Tongue (tissue), 2 donors: Measurements from ENCODE around the gene SLC17A8. TPM values are rescaled to one million over a fixed set of nuclear protein-coding genes. Genes with fewer than 3 reads are reported as not detected.
A peak's percentile ranks its signal among the peaks of the same experiment; 100 is the strongest.
"Not testable (repeated sequence)": the region's sequence is repeated elsewhere in the genome, so short reads cannot be mapped to it uniquely, and the experiment has no call there.

ENCODE experiments used
- DNase-seq: peaks from one replicate; pipeline ENCODE4 v3.0.0-alpha.2; 2015
- total RNA-seq: library from RNA; depleted of rRNA; stranded (reverse); fragments of >200 nt; gene quantifications from one replicate; pipeline ENCODE4 v1.2.3, GENCODE V29; 2014

The SLC17A8 gene
- total RNA-seq = 3.2 TPM

GRCh38 chr12:100356644-100357223, at the start of gene SLC17A8:
SLC17A8 (plus strand) TSS chr12:100357074; CDS start chr12:100357392, 318 bp downstream.
- peak; percentile 82 for DNase-seq

- not testable (repeated sequence) for DNase-seq
Observed at GRCh38 chr12:100308138-100308537, 48.7 kb upstream of the SLC17A8 start.

DNA sequence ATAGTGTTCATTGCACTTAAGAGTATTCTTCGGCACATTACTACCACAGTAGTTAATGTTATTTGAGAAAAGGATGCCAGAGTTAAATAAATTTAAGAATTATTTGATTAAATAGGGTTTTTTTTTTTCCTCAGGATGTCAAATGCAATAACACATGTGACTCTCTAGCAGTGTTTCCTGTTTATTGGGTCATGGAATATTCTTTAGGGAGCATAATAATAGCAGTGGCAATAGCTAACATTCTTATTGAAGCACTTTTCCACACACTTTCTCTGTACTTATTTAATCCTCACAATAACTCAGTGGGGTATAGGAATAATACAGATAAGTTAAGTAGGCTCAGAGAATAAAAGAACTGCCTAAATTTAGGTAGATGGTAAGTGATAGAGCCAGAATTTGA, 45.6 kb upstream of the SLC17A8 start:
- DNase-seq = no peak

GRCh38 chr12:100317371-100317770, 39.5 kb upstream of the SLC17A8 start:
- no peak for DNase-seq

DNA sequence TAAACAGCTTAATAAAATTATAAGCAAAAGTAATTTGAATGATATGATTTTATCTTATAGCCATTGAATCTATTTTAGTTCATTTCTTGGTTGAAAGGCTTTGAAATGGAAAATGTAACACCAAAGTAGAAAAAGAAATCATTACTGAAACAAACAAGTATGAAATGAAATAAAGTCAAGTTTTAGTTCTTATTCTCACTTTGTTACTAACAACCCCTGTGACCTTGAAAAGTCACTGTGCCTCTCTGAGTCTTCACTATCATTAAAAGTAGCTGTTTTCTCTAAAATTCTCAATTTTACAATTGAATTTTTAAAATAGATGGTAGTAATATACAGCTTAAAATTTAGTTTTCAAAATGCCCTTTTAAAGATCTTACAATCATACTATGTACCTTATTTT, 32.4 kb upstream of the SLC17A8 start:
- no peak for DNase-seq

GRCh38 chr12:100326208-100326607, 30.7 kb upstream of the SLC17A8 start:
- no peak for DNase-seq

GRCh38 chr12:100329800-100330199, 27.1 kb upstream of the SLC17A8 start:
- no peak for DNase-seq

DNA sequence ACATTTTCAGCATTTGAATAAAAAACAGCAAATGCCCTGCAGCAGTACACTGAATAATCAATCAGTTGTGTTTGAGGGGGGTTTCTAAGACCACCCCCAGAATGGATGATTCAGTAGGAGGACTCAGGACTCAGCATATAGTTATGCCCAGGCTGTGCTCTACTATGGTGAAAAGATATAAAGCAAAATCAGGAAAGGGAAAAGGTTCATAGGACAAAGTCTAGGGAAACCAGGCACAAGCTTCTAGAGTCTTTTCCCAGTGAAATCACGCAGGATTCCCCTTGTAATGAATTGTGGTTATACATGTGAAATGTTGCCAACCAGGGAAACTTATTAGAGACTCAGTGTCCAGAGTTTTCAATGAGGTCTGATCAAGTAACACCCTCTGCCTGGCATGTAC, 25.0 kb upstream of the SLC17A8 start:
- peak; percentile 5 for DNase-seq

DNA sequence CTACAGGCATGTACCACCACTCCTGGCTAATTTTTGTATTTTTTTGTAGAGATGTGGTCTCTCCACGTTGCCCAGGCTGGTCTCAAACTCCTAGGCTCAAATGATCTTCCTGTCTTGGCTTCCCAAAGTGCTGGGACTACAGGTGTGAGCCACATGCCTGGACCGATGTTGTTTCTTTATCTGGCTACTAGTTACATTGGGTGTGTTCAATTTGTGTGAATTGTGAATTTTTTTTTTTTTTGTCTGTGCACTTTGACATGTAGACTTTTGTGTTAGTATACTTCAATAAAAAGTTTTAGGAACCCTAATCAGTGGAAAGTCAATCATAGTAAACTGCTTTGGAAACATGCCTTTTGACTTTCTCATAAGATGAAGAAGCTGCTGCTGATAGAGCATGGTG, 24.0 kb upstream of the SLC17A8 start:
- DNase-seq = no peak

GRCh38 chr12:100337299-100337698, 19.6 kb upstream of the SLC17A8 start:
- no peak for DNase-seq

GRCh38 chr12:100337727-100338126, 19.1 kb upstream of the SLC17A8 start:
- DNase-seq = no peak

DNA sequence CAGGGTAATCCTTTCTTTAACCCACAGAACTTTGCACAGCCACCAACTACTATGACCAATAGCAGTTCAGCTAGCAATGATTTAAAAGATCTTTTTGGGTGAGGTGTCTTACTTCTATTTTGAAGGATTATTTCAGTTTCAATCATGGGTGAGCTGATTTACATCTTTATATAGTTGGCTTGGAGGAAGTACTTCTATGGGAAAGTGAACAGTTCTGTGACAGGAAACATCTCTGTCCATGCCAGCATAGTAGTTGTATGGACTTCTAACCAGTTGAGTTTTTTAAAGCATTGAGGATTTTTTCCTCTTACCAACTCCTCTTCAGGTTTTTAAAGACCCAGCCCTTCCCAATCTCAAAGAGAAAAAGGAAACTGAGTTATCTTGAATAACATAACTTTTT, 17.8 kb upstream of the SLC17A8 start:
- DNase-seq = no peak

GRCh38 chr12:100342897-100343296, 14.0 kb upstream of the SLC17A8 start:
- DNase-seq = not testable (repeated sequence)

GRCh38 chr12:100344351-100344750, 12.5 kb upstream of the SLC17A8 start:
- not testable (repeated sequence) for DNase-seq

DNA sequence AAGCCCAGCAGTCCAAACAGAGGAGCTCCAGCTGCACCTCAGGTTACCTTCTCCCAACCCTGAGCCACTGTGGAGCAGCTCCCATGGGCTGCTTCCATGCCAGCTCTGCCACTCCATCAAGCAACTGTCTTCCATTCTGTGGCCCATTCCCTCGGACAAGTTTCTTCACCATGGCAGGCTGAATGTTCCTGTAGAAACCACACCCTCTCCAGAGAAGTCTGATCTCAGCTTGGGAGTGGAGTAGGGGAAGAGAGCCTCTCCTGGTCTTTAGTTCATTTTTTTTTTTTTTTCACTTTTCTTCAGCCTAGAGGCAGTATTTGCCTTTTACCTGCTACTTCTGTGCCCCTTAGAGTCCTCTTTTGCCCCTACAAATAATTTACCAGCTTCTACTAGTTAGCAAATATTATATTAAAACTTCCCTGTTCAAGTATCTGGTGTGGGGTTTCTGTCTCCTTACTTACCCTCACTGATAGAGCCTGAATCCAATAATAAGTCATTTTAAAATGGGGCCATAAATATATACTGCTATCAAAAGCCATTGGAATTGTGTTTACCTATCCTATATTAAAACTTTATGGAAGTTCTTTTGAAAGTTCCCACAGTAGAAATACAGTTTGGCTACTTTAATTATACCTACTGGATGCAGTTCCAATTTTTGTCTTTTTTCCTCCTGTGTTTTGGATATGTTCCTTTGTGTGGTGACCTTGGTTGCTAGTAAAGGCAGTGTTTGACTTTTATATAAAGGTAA, 11.7 kb upstream of the SLC17A8 start:
- no peak for DNase-seq

DNA sequence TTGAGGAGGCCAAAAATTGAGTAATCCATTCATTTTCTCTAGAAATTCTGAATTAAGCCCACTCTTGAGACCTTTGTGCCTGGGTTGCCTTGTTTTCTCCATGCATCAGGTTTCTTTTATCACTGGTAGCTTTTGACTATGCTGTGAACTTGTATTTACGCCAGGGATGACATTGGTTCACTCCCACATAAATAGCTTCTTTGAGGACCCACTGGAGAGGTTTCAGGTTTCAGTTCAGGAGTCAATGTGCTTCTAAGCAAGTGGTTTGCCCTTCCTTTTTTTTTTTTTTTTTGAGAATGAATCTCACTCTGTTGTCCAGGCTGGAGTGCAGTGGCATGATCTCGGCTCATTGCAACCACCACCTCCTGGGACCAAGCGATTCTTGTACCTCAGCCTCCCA, 10.2 kb upstream of the SLC17A8 start:
- DNase-seq = no peak

DNA sequence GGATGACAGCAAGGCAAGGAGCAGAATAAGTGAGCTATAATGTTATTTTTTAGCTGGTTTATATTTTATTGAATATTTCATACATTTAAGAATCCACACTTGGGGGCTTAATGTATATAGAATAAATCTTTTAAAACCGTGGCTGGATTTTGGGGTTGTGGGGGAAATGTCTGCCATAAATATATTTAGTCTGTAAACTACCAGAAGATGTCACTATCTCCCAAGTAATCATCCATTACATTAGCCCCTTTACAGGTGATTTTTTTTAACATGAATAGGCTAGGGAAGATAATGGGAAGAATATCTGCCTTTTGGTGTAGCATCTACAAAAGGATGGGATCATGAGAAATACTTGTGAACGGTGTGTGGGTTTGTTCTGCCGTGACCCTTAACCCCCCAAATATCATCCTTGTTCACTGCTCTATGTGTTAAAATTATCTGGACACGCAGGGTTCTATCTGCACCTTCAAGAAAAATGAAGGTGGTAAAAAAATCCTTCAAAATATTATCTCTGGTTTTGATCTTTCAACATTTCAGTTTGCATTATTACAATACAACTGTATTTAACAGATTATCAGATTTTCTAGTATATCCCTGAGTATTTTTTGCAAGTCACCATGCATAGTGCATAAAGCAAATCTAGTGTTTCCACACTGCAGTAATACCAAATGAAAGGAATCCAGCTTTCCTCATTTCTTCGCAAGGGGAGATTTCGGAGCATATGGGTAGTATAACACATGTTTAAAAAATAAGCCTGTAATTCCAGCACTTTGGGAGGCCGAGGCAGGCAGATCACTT, 8.0 kb upstream of the SLC17A8 start:
- peak; percentile 50 for DNase-seq

GRCh38 chr12:100359248-100359647, 2.4 kb downstream of the SLC17A8 start:
- peak; percentile 17 for DNase-seq

- peak; percentile 64 for DNase-seq
Observed at GRCh38 chr12:100359822-100360221, 2.9 kb downstream of the SLC17A8 start.

DNA sequence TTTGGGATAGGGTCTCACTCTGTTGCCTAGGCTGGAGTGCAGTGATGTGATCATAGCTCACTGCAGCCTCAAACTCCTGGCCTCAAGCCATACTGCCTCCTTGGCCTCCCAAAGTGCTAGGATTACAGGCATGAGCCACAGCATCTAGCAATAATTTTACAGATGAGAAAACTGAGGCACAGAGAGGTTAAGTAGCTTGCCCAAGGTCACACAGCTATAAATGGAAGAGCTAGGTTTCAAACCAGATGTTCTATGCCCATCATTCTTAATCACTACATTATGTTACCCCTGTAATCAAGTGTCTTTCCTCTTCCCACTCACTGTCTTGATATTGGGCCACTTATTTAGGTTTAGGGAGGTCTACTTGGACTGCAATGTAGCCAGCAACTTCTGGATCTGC, 3.6 kb downstream of the SLC17A8 start:
- no peak for DNase-seq

DNA sequence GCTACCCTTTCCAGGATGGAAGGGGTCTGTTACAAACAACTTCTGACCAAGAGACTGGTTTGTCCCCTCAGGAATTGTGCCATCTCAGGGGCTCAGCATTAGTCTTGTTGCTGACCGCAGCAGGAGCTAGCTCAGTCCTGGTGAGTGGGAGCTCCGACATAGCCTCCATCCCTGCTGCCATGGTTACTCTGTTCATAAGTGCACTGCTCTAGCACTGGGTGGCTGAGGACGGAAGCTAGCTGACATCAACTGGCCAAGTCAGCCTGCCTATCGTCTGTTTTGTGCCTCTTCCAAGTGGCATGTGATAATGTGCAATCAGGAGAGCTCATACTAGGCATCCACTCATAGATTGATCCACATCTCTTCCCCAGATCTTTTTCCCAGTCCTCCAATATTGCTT, 7.5 kb downstream of the SLC17A8 start:
- no peak for DNase-seq

DNA sequence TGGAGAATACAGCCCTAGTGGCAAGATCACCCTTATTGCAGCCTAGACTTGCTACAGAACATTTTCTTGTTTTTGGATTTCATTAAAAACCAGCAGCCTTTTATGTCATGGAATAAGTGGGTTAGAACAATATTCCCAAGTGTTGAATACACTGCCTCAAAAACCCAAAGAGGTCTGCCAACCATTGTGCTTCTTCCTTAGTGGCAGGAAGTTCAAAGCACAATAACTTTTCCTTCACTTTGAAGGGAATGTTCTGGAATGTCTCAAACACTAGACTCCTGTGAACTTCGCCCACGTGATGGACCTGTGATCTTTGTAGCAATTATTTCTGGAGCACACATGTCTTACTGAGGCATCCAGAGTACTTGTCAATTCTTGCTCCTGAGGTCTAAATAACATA, 8.5 kb downstream of the SLC17A8 start:
- DNase-seq = no peak

- no peak for DNase-seq
Observed at GRCh38 chr12:100368066-100368465, 11.2 kb downstream of the SLC17A8 start.
